Thyroid gland (tissue), 4 donors: ENCODE data around the gene TICRR.

Experiments used
- POLR2A ChIP-seq, 2 donors: fragments of 450-650 bp; IDR thresholded peaks; one replicate each; pipeline ENCODE4 v1.6.1; 2017; ENCODE audit warnings: antibody characterized with exemption in 2 of 2, mild to moderate bottlenecking in 2 of 2, moderate library complexity in 1 of 2
- TF ChIP-seq, protein P1 (sequence below), 6 experiments: fragments of 200-600 bp in 3 of 6; fragments of 450-650 bp in 3 of 6; sonication (generic) in 3 of 6; IDR thresholded peaks; one replicate each; pipeline ENCODE4 v1.5.1; 2016 to 2019; ENCODE audit warnings: antibody characterized with exemption in 6 of 6, mild to moderate bottlenecking in 2 of 6, inconsistent platforms in 1 of 6, moderate library complexity in 1 of 6

DNA sequence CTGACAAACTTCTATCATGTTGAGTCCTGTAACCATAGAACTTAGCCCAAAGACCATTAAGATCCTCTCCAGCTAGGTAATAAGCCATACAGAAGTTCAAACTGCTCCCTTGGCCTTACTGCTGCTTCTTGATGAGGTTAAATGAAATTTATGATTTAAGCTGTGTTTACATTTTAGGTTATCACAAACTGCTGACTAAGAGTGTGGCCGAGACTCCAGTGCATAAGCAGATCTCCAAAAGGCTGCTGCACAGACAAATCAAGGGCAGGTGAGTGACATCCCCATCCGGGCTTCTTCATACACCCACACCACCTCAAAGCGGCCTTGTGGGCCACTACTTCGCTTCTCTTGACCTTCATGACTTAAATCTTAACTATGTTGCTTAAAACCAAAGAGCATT, 41.0 kb downstream of the TICRR start:
- TF ChIP-seq, protein P1, sequence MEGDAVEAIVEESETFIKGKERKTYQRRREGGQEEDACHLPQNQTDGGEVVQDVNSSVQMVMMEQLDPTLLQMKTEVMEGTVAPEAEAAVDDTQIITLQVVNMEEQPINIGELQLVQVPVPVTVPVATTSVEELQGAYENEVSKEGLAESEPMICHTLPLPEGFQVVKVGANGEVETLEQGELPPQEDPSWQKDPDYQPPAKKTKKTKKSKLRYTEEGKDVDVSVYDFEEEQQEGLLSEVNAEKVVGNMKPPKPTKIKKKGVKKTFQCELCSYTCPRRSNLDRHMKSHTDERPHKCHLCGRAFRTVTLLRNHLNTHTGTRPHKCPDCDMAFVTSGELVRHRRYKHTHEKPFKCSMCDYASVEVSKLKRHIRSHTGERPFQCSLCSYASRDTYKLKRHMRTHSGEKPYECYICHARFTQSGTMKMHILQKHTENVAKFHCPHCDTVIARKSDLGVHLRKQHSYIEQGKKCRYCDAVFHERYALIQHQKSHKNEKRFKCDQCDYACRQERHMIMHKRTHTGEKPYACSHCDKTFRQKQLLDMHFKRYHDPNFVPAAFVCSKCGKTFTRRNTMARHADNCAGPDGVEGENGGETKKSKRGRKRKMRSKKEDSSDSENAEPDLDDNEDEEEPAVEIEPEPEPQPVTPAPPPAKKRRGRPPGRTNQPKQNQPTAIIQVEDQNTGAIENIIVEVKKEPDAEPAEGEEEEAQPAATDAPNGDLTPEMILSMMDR (IDR thresholded peaks at IDR 0.05), result no peak
- TF ChIP-seq POLR2A (IDR thresholded peaks at IDR 0.05), result no peak
